Mucosa of descending colon (tissue), 3 donors: ENCODE results near the gene TDO2. TPM values are rescaled to one million over a fixed set of nuclear protein-coding genes. Genes with fewer than 3 reads are reported as not detected.
"Not testable (repeated sequence)": the region's sequence is repeated elsewhere in the genome, so short reads cannot be mapped to it uniquely, and the experiment has no call there.

Experiments used
- ATAC-seq: fragments of 200-7000 bp; cut with Tn5 transposase; one replicate; pipeline ENCODE4 v1.9.1; 2020; ENCODE audit warnings: mild to moderate bottlenecking, moderate library complexity
- DNase-seq, 3 donors: peaks; one replicate each; pipeline ENCODE4 v3.0.0-alpha.2; 2020
- H3K36me3 ChIP-seq: fragments of 200-600 bp; one replicate; pipeline ENCODE4 v1.8.0; 2021; ENCODE audit warnings: low read depth, mild to moderate bottlenecking
- H3K4me1 ChIP-seq: fragments of 200-600 bp; one replicate; pipeline ENCODE4 v1.8.0; 2021; ENCODE audit warnings: low read depth, mild to moderate bottlenecking
- H3K4me3 ChIP-seq: fragments of 200-600 bp; one replicate; pipeline ENCODE4 v1.8.0; 2021; ENCODE audit warnings: mild to moderate bottlenecking
- H3K9me3 ChIP-seq: fragments of 200-600 bp; one replicate; pipeline ENCODE4 v1.8.0; 2021; ENCODE audit warnings: mild to moderate bottlenecking
- CTCF ChIP-seq: fragments of 200-600 bp; IDR thresholded peaks from one replicate; pipeline ENCODE4 v1.8.0; 2022; ENCODE audit warnings: antibody characterized with exemption, mild to moderate bottlenecking
- intact Hi-C, 2 donors: fragments of 100-400 bp; cut with DNase I in 1 of 2; cut with micrococcal nuclease in 1 of 2; formaldehyde crosslinking; loops; one replicate each; pipeline versions ENCODE4 v1.11.0 to v1.11.1; 2022; cut with DNase I, micrococcal nuclease
- total RNA-seq, 3 donors: library from RNA; stranded (reverse); fragmentation: NEBNext Ultra II Directional in 2 of 3; extraction: Animal tissue kit (Norgen Biotek cat#: 25700) in 2 of 3; gene quantifications; one replicate each; pipeline versions ENCODE4 v1.2.1 to v1.2.4, GENCODE V29; 2021 to 2023
- donor health status: DM: no; HTN: no; CAD: no; lungs with moderate emphysema.
- donor health status: DM: no; HTN: no; CAD: no.
- donor health status: DM: no; HTN: yes; CAD: no.

The TDO2 gene
- total RNA-seq, 3 donors from 2014 or later: 0.35 to 0.70 (median 0.58) TPM

- DNase-seq (no peak), ATAC-seq (no peak)
- Histone ChIP-seq H3K9me3 (no peaks in the 10 kb centered on the region), H3K4me3 (no peak overlapping the region), H3K36me3 (no peaks in the 10 kb centered on the region), H3K4me1 (no peaks in the 10 kb centered on the region)
- intact Hi-C loops: no loop called here
- no peak for TF ChIP-seq CTCF
Observed at GRCh38 chr4:155914782-155915181, 11.3 kb downstream of the TDO2 start.

DNA sequence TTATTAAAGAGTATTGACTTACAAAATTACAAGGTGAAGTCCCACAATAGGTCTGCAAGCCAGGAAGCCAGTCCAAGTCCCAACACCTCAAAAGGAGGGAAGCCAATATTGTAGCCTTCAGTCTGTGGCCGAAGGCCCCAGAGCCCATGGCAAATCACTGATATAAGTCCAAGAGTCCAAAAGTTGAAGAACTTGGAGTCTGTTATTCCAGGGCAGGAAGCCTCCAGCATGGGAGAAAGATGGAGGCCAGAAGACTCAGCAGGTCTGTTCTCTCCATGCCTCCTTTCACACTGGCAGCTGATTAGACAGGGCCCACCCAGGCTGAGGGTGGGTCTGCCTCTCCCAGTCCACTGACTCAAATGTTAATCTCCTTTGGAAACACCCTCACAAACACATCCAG is 18.1 kb downstream of the TDO2 start:
- no peak overlapping the region for H3K4me3 ChIP-seq
- DNase-seq (no peak), ATAC-seq (no peak)
- H3K4me1 ChIP-seq: no peaks in the 10 kb centered on the region
- intact Hi-C loops: no loop called here
- H3K9me3 ChIP-seq: no peaks in the 10 kb centered on the region
- no peak for TF ChIP-seq CTCF
- no peaks in the 10 kb centered on the region for H3K36me3 ChIP-seq

DNA sequence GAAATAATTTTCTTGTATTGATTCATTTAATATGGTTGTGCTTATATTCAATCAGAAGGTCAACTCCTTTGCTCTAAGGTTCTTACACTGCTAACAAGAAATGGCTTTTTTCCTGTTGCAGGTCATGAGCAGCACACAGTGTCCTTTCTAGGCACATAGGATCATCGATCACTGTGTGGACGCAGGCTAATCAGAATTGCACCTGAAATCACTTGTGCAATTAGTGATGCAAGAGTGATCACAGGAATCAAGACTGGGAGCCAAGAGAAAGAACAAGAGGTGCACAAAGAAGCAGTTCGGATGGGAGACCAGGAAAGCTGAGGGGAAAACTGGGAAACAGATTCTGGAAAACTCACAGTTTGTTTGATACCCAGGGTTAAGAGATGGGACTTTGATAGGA is 21.1 kb downstream of the TDO2 start:
- intact Hi-C loops: no loop called here
- Histone ChIP-seq H3K4me1 (no peaks in the 10 kb centered on the region), H3K4me3 (no peak overlapping the region), H3K9me3 (no peaks in the 10 kb centered on the region), H3K36me3 (no peaks in the 10 kb centered on the region)
- ATAC-seq: no peak
- no peak for DNase-seq
- TF ChIP-seq CTCF: no peak

- intact Hi-C loops: no loop called here
- no peak overlapping the region for H3K4me3 ChIP-seq
- H3K9me3 ChIP-seq: no peaks in the 10 kb centered on the region
- no peaks in the 10 kb centered on the region for H3K4me1 ChIP-seq
- ATAC-seq (no peak), DNase-seq (no peak)
- no peak for TF ChIP-seq CTCF
- no peaks in the 10 kb centered on the region for H3K36me3 ChIP-seq
Observed at GRCh38 chr4:155929833-155930232, 26.3 kb downstream of the TDO2 start.

- no peak for ATAC-seq
- Histone ChIP-seq H3K36me3 (no peaks in the 10 kb centered on the region), H3K4me3 (no peak overlapping the region), H3K9me3 (no peaks in the 10 kb centered on the region), H3K4me1 (no peaks in the 10 kb centered on the region)
- no peak for DNase-seq
- TF ChIP-seq CTCF: no peak
- intact Hi-C loops: no loop called here
Observed at GRCh38 chr4:155930330-155930729, 26.8 kb downstream of the TDO2 start.

DNA sequence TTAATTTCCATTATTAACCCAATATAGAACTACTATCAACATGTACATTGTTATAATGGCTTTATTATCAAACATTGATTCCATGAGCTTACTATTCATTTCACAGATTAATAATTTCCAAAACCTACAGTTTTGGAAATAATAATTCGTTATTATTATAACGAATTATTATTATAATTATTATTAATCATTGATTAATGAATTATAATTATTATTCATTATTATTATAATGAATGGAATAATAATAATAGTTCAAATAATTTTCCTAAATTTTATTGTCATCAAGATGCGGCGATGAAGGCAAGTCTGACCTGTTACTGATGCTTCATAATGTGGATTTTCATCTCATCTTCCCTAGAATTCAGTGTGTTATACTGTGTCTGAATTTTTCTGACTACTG is 28.1 kb downstream of the TDO2 start:
- ATAC-seq (no peak), DNase-seq (no peak)
- Histone ChIP-seq H3K4me1 (no peaks in the 10 kb centered on the region), H3K9me3 (no peaks in the 10 kb centered on the region), H3K4me3 (no peak overlapping the region), H3K36me3 (no peaks in the 10 kb centered on the region)
- intact Hi-C loops: no loop called here
- no peak for TF ChIP-seq CTCF

DNA sequence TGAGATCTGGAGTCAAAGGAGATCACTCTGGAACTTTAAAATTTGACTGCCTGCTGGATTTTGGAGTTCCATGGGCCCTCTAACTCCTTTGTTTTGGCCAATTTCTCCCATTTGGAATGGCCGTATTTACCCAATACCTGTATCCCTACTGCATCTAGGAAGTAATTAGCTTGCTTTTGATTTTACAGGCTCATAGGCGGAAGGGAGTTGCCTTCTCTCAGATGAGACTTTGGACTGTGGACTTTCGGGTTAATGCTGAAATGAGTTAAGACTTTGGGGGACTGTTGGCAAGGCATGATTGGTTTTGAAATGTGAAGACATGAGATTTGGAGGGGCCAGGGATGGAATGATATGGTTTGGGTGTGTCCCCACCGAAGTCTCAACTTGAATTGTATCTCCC is 31.1 kb downstream of the TDO2 start:
- DNase-seq, ATAC-seq, H3K9me3 ChIP-seq, intact Hi-C loops, H3K4me1 ChIP-seq, H3K36me3 ChIP-seq, H3K4me3 ChIP-seq: not testable (repeated sequence)
